HEK293 (cell line): ENCODE results near the gene DDC.

Experiments used
- GLIS2 ChIP-seq: fragments of 450-650 bp; formaldehyde crosslinking; IDR thresholded peaks from 2 replicates; pipeline ENCODE4 v1.5.1; 2016; ENCODE audit warnings: missing biosample characterization, missing genetic modification characterization
- KLF10 ChIP-seq: fragments of 450-650 bp; IDR thresholded peaks from 2 replicates; pipeline ENCODE4 v1.5.1; 2018; ENCODE audit warnings: missing biosample characterization, mild to moderate bottlenecking, missing genetic modification characterization
- SP2 ChIP-seq: fragments of 450-650 bp; formaldehyde crosslinking; IDR thresholded peaks from 2 replicates; pipeline ENCODE4 v1.5.1; 2016; ENCODE audit warnings: missing biosample characterization, missing genetic modification characterization
- ZNF155 ChIP-seq: fragments of 450-650 bp; formaldehyde crosslinking; IDR thresholded peaks from 2 replicates; pipeline ENCODE4 v1.5.1; 2016; ENCODE audit warnings: missing biosample characterization, missing genetic modification characterization
- ZNF324 ChIP-seq: fragments of 450-650 bp; formaldehyde crosslinking; IDR thresholded peaks from 2 replicates; pipeline ENCODE4 v1.5.1; 2016; ENCODE audit warnings: missing biosample characterization, missing genetic modification characterization
- ZNF416 ChIP-seq: fragments of 450-650 bp; formaldehyde crosslinking; IDR thresholded peaks from 2 replicates; pipeline ENCODE4 v1.5.1; 2016; ENCODE audit warnings: missing biosample characterization, missing genetic modification characterization
- ZNF76 ChIP-seq: fragments of 450-650 bp; formaldehyde crosslinking; IDR thresholded peaks from 2 replicates; pipeline ENCODE4; 2016; ENCODE audit warnings: low read depth, missing biosample characterization, missing genetic modification characterization, borderline replicate concordance
- ZNF792 ChIP-seq: fragments of 450-650 bp; formaldehyde crosslinking; IDR thresholded peaks from 2 replicates; pipeline ENCODE4 v1.5.1; 2016; ENCODE audit warnings: missing biosample characterization, missing genetic modification characterization
- ZNF837 ChIP-seq: fragments of 450-650 bp; formaldehyde crosslinking; IDR thresholded peaks from 2 replicates; pipeline ENCODE4 v1.5.1; 2016; ENCODE audit warnings: missing biosample characterization, missing genetic modification characterization
- TF ChIP-seq, protein P1 (sequence below): fragments of 450-650 bp; formaldehyde crosslinking; IDR thresholded peaks from 2 replicates; pipeline ENCODE4 v1.5.1; 2016; ENCODE audit warnings: missing biosample characterization, missing genetic modification characterization
- TF ChIP-seq, protein P2 (sequence below): fragments of 450-650 bp; formaldehyde crosslinking; IDR thresholded peaks from 2 replicates; pipeline ENCODE4 v1.5.1; 2016; ENCODE audit warnings: missing biosample characterization, missing genetic modification characterization
- TF ChIP-seq, protein P3 (sequence below): fragments of 450-650 bp; formaldehyde crosslinking; IDR thresholded peaks from 2 replicates; pipeline ENCODE4 v1.5.1; 2016; ENCODE audit warnings: missing biosample characterization, missing genetic modification characterization, low read depth

DNA sequence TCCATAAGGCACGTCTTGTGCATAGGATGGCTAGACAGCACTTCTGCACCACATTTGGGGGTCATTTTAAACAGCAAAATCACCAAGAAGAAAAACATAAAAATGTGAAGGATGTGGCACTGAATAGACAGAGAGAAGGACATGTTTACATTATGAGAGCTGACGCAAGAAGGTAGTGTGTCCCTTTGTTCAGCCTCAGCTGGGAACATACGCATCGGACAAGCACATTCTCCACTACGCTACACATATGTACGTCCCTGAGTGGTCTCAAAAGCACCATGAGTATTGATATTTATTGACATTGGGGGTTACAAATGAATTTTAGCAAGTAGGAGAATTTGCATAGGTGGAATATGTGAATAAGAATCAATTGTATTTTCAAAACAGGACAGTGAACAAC lies 20.2 kb downstream of the DDC start:
- TF ChIP-seq GLIS2 (tag by site-specific recombination) (no peak), ZNF76 (tag by site-specific recombination) (no peak), ZNF837 (no peak), KLF10 (tag by site-specific recombination) (no peak), ZNF416 (tag by site-specific recombination) (no peak), ZNF155 (tag by site-specific recombination) (no peak), SP2 (no peak), ZNF792 (tag by site-specific recombination) (no peak), ZNF324 (tag by site-specific recombination) (no peak)
- TF ChIP-seq, protein P1, sequence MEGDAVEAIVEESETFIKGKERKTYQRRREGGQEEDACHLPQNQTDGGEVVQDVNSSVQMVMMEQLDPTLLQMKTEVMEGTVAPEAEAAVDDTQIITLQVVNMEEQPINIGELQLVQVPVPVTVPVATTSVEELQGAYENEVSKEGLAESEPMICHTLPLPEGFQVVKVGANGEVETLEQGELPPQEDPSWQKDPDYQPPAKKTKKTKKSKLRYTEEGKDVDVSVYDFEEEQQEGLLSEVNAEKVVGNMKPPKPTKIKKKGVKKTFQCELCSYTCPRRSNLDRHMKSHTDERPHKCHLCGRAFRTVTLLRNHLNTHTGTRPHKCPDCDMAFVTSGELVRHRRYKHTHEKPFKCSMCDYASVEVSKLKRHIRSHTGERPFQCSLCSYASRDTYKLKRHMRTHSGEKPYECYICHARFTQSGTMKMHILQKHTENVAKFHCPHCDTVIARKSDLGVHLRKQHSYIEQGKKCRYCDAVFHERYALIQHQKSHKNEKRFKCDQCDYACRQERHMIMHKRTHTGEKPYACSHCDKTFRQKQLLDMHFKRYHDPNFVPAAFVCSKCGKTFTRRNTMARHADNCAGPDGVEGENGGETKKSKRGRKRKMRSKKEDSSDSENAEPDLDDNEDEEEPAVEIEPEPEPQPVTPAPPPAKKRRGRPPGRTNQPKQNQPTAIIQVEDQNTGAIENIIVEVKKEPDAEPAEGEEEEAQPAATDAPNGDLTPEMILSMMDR (tag by site-specific recombination) = no peak
- TF ChIP-seq, protein P2, sequence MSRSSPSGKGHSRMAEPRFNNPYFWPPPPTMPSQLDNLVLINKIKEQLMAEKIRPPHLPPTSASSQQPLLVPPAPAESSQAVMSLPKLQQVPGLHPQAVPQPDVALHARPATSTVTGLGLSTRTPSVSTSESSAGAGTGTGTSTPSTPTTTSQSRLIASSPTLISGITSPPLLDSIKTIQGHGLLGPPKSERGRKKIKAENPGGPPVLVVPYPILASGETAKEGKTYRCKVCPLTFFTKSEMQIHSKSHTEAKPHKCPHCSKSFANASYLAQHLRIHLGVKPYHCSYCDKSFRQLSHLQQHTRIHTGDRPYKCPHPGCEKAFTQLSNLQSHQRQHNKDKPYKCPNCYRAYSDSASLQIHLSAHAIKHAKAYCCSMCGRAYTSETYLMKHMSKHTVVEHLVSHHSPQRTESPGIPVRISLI (tag by site-specific recombination) = no peak
- TF ChIP-seq, protein P3, sequence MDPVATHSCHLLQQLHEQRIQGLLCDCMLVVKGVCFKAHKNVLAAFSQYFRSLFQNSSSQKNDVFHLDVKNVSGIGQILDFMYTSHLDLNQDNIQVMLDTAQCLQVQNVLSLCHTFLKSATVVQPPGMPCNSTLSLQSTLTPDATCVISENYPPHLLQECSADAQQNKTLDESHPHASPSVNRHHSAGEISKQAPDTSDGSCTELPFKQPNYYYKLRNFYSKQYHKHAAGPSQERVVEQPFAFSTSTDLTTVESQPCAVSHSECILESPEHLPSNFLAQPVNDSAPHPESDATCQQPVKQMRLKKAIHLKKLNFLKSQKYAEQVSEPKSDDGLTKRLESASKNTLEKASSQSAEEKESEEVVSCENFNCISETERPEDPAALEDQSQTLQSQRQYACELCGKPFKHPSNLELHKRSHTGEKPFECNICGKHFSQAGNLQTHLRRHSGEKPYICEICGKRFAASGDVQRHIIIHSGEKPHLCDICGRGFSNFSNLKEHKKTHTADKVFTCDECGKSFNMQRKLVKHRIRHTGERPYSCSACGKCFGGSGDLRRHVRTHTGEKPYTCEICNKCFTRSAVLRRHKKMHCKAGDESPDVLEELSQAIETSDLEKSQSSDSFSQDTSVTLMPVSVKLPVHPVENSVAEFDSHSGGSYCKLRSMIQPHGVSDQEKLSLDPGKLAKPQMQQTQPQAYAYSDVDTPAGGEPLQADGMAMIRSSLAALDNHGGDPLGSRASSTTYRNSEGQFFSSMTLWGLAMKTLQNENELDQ (tag by site-specific recombination) = no peak
